B cell (primary cell): ENCODE measurements around the gene RAB25. TPM values are rescaled to one million over a fixed set of nuclear protein-coding genes. Genes with fewer than 3 reads are reported as not detected.

Source experiments
- ATAC-seq: fragments of 200-7000 bp; cut with Tn5 transposase; one replicate; pipeline ENCODE4 v1.10.0; 2021; ENCODE audit warnings: low read depth, mild to moderate bottlenecking, moderate number of reproducible peaks, moderate library complexity
- CTCF ChIA-PET: fragments of 350-600 bp; sonication (Branson Sonifier 250); formaldehyde crosslinking; loops from one replicate; lab custom pipeline; 2021; ENCODE audit warnings: antibody characterized with exemption, inconsistent platforms; lab: Charles Lee
- POLR2A ChIA-PET: fragments of 350-600 bp; sonication (Branson Sonifier 250); formaldehyde crosslinking; loops from one replicate; lab custom pipeline; 2021; ENCODE audit warnings: antibody characterized with exemption; lab: Charles Lee
- DNase-seq: peaks from one replicate; pipeline ENCODE4 v3.0.0; 2013
- H2AFZ ChIP-seq: 2 replicates; pipeline ENCODE4 v1.6.1; 2012; ENCODE audit warnings: mild to moderate bottlenecking, low read depth, low read length; ENCODE audit not compliant: insufficient read depth, poor library complexity, severe bottlenecking
- H3K27ac ChIP-seq, 2 donors: 1 replicate in 1 of 2; 2 replicates in 1 of 2; pipeline ENCODE4 v1.5.1; 2012 to 2013; ENCODE audit warnings: low read length in 2 of 2, mild to moderate bottlenecking in 2 of 2, moderate library complexity in 1 of 2
- H3K27me3 ChIP-seq, 4 experiments: fragments of 200-600 bp in 1 of 4; sonication (generic) in 1 of 4; replicated peaks in 1 of 4; 1 replicate in 2 of 4; 2 replicates in 2 of 4; pipeline versions ENCODE4 v1.6.1 to v1.7.0; 2013 to 2016; ENCODE audit warnings: low read length in 3 of 4, mild to moderate bottlenecking in 2 of 4, mixed read lengths in 1 of 4, moderate library complexity in 1 of 4; ENCODE audit not compliant: insufficient read depth in 4 of 4, control insufficient read depth in 3 of 4; ENCODE audit errors: control extremely low read depth in 1 of 4
- H3K36me3 ChIP-seq, 2 experiments: replicated peaks in 1 of 2; 1 replicate in 1 of 2; 2 replicates in 1 of 2; pipeline versions ENCODE4 v1.6.1 to v1.7.1; 2013; ENCODE audit warnings: low read length in 1 of 2; ENCODE audit not compliant: insufficient read depth in 2 of 2, control insufficient read depth in 1 of 2; ENCODE audit errors: control extremely low read depth in 1 of 2, extremely low read depth in 1 of 2
- H3K4me1 ChIP-seq, 2 donors: fragments of 200-600 bp in 1 of 2; sonication (generic) in 1 of 2; 1 replicate in 1 of 2; 2 replicates in 1 of 2; pipeline versions ENCODE4 v1.5.1 to v1.6.1; 2013 to 2017; ENCODE audit warnings: low read length in 2 of 2; ENCODE audit not compliant: control insufficient read depth in 2 of 2, insufficient read depth in 2 of 2
- H3K4me2 ChIP-seq: replicated peaks from 2 replicates; pipeline ENCODE3; 2012; ENCODE audit warnings: mild to moderate bottlenecking, low read depth, low read length; ENCODE audit not compliant: poor library complexity, severe bottlenecking
- H3K4me3 ChIP-seq, 5 experiments: fragments of 200-600 bp in 1 of 5; sonication (generic) in 1 of 5; 1 replicate in 3 of 5; 2 replicates in 2 of 5; pipeline versions ENCODE4 v1.5.1 to v1.7.0; 2011 to 2016; ENCODE audit warnings: low read length in 4 of 5, mild to moderate bottlenecking in 4 of 5, low read depth in 2 of 5, control low read depth in 1 of 5, moderate library complexity in 1 of 5; ENCODE audit not compliant: insufficient read depth in 1 of 5; ENCODE audit errors: control extremely low read depth in 1 of 5, extremely low read depth in 1 of 5
- H3K79me2 ChIP-seq: fragments of 200-600 bp; sonication (generic); one replicate; pipeline ENCODE4 v1.6.0; 2016; ENCODE audit warnings: low read length; ENCODE audit not compliant: control insufficient read depth, insufficient read depth
- H3K9ac ChIP-seq: fragments of 200-600 bp; sonication (generic); 2 replicates; pipeline ENCODE4 v1.6.1; 2017; ENCODE audit warnings: mild to moderate bottlenecking, low read length, moderate library complexity
- H3K9me3 ChIP-seq, 3 donors: one replicate each; pipeline versions ENCODE4 v1.6.1 to v1.7.1; 2013; ENCODE audit warnings: low read length in 2 of 3; ENCODE audit not compliant: control insufficient read depth in 2 of 3, insufficient read depth in 1 of 3; ENCODE audit errors: control extremely low read depth in 1 of 3
- H4K20me1 ChIP-seq: 2 replicates; pipeline ENCODE4 v1.6.0; 2012; ENCODE audit warnings: mild to moderate bottlenecking, low read length; ENCODE audit not compliant: insufficient read depth, control insufficient read depth, poor library complexity, severe bottlenecking
- H3K27ac Mint-ChIP-seq: one replicate; pipeline ENCODE4 v1.8.0; 2021; ENCODE audit warnings: mixed read lengths
- H3K27me3 Mint-ChIP-seq: one replicate; pipeline ENCODE4 v1.8.0; 2021; ENCODE audit warnings: mixed read lengths
- H3K4me1 Mint-ChIP-seq: one replicate; pipeline ENCODE4 v1.8.0; 2021; ENCODE audit warnings: mixed read lengths
- H3K4me3 Mint-ChIP-seq: one replicate; pipeline ENCODE4 v1.8.0; 2021; ENCODE audit warnings: mixed read lengths
- H3K9me3 Mint-ChIP-seq: one replicate; pipeline ENCODE4 v1.8.0; 2022; ENCODE audit warnings: mixed read lengths; ENCODE audit not compliant: insufficient read depth
- CTCF ChIP-seq: fragments of 200-600 bp; IDR thresholded peaks from one replicate; pipeline ENCODE4 v1.8.0; 2022; ENCODE audit warnings: antibody characterized with exemption, mild to moderate bottlenecking
- EZH2 ChIP-seq: IDR thresholded peaks from 2 replicates; pipeline ENCODE4 v1.6.1; 2012; ENCODE audit warnings: borderline replicate concordance, low read depth, mild to moderate bottlenecking, moderate library complexity, low read length; ENCODE audit not compliant: insufficient read depth, poor library complexity, severe bottlenecking
- WGBS: methylation state at CpG from one replicate; pipeline ENCODE4 v1.1.5; 2013; ENCODE audit warnings: missing lambda C conversion rate; ENCODE audit not compliant: insufficient coverage; 5-methylcytosine and 5-hydroxymethylcytosine counted together
- intact Hi-C: fragments of 100-400 bp; cut with micrococcal nuclease; formaldehyde crosslinking; loops from one replicate; pipeline ENCODE4 v1.10.0; 2022
- polyA plus RNA-seq: library from polyadenylated mRNA; depleted of rRNA; stranded (reverse); fragments of >200 nt; gene quantifications from 2 replicates; pipeline ENCODE4 v1.2.3, GENCODE V29; 2012
- total RNA-seq, 2 donors: library from RNA; stranded (reverse); fragments of 120-200 nt in 1 of 2; gene quantifications; 1 replicate in 1 of 2; 2 replicates in 1 of 2; pipeline versions ENCODE4 v1.2.3 to v1.2.4, GENCODE V29; 2013 to 2022

Gene RAB25
- total and polyA plus RNA-seq, 2 donors (not counting 1 experiment from before 2014, with no cell fraction given), result 0.69 to 2.2 TPM

- H3K4me3 ChIP-seq, result peak within 1 kb of the TSS; percentile 78 to 99 (median 96)
- Mint-ChIP-seq H3K9me3 (no peaks in the 10 kb centered on the region), H3K4me3 (peak within 1 kb of the TSS; percentile 92), H3K27me3 (no peaks in the 10 kb centered on the region), H3K27ac (peak within 1 kb of the TSS; percentile 92), H3K4me1 (peaks cover 32% of the 10 kb centered on the region)
- TF ChIP-seq EZH2, result no peak
- no peak for TF ChIP-seq CTCF
- ChIA-PET POLR2A (interaction anchor here (0.7 kb wide), 1 partner anchor 76 kb away, joined by 3 read pairs; the partner anchor contains the start of gene ARHGEF2), CTCF (no interaction called here)
- ATAC-seq (peak; percentile 73), DNase-seq (peak; percentile 94)
- peak within 1 kb of the TSS; percentile 77 to 85 for H3K27ac ChIP-seq
- H3K4me2 ChIP-seq, result peak within 1 kb of the TSS; percentile 91
- WGBS, result 1% methylated on average over 50 of the region's 53 CpGs
- H3K36me3 ChIP-seq, result peaks cover 0 to 5% of the 10 kb centered on the region in 2 experiments
- H3K79me2 ChIP-seq, result peaks cover 12% of the 10 kb centered on the region
- no peaks in the 10 kb centered on the region for H3K9me3 ChIP-seq
- peaks cover 8 to 24% of the 10 kb centered on the region in 2 donors for H3K4me1 ChIP-seq
- intact Hi-C loops, result loop anchor here (1.0 to 5.0 kb wide), 7 partner anchors 28 to 782 kb away; partner anchors contain the start of genes ARHGEF2, CLK2, KHDC4 and MEX3A
- peak within 1 kb of the TSS; percentile 94 for H2AFZ ChIP-seq
- H3K9ac ChIP-seq, result peak within 1 kb of the TSS; percentile 79
- H4K20me1 ChIP-seq, result no peaks in the 10 kb centered on the region
- no peaks in the 10 kb centered on the region for H3K27me3 ChIP-seq
Observed at GRCh38 chr1:156054500-156055280, 6.3 kb upstream of the RAB25 start, which contains the start of gene LAMTOR2. Gene LAMTOR2 (plus strand): TSS chr1:156054782. CDS start chr1:156054890, 108 bp downstream.
